Activated CD4-positive, alpha-beta T cell treated with anti-CD3 and anti-CD28 coated beads, Interleukin-2, amount 50 U/mL, for 4 hours (primary cell): ENCODE measurements around the gene ARHGAP25.
"Not testable (repeated sequence)": the region's sequence is repeated elsewhere in the genome, so short reads cannot be mapped to it uniquely, and the experiment has no call there.

ENCODE experiments used
- DNase-seq, 2 experiments: peaks; one replicate each; pipeline ENCODE4 v3.0.0-alpha.2; 2020

The ARHGAP25 gene

DNA sequence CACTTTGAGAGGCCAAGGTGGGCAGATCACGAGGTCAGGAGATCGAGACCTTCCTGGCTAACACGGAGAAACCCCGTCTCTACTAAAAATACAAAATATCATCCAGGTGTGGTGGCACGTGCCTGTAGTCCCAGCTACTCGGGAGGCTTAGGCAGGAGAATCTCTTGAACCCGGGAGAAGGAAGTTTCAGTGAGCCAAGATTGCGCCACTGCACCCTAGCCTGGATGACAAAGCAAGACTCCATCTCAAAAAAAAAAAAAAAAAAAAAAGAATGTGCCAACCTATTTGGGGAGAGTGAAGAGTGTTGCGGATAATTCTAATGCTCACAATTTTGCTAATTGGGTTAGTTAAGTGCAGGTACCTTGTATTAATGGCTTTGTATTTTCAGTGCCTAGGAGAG lies 67.5 kb downstream of the ARHGAP25 start:
- not testable (repeated sequence) for DNase-seq

DNA sequence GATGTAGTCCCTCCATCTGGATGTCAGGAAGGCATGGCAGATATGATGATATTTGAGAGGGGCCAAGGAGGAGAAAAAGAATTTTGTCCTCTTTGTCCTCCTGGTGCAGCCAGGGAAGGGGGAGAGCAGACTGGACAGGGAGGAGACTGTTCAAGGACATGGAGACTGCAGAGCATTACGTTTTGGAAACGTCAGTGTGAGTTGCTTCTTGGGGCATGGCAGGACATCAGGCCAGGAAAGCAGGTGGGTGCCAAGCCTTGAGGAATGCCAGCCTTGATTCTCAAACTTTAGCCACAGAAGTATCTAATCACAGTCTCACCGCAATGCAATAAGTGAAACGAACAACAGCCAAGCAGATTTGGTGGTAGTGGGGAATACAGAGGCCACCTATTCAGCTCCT lies 70.4 kb downstream of the ARHGAP25 start:
- no peak for DNase-seq

GRCh38 chr2:68806511-68807109 lies 72.0 kb downstream of the ARHGAP25 start:
- no peak for DNase-seq

DNA sequence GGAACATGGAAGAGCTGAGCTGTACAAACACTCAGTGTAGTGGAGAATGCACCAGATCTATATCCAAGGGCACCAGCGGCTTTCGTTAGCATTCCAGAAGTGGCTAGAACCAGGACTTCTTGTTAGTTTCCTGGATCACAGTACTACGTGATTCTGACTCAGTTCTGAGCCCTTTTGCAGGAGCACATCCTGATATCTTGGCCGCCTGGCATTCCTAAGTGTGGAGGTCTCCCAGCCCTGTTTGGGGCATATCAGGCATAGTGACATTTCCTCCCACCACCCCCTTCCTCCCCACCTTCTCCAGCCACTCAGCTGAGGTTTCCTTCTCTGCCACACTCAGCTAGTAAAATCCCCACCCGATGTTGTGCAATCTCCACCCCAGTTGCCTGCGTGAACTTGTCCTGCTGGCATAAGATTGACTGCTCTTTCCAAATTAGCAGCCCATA lies 73.2 kb downstream of the ARHGAP25 start:
- no peak for DNase-seq

DNA sequence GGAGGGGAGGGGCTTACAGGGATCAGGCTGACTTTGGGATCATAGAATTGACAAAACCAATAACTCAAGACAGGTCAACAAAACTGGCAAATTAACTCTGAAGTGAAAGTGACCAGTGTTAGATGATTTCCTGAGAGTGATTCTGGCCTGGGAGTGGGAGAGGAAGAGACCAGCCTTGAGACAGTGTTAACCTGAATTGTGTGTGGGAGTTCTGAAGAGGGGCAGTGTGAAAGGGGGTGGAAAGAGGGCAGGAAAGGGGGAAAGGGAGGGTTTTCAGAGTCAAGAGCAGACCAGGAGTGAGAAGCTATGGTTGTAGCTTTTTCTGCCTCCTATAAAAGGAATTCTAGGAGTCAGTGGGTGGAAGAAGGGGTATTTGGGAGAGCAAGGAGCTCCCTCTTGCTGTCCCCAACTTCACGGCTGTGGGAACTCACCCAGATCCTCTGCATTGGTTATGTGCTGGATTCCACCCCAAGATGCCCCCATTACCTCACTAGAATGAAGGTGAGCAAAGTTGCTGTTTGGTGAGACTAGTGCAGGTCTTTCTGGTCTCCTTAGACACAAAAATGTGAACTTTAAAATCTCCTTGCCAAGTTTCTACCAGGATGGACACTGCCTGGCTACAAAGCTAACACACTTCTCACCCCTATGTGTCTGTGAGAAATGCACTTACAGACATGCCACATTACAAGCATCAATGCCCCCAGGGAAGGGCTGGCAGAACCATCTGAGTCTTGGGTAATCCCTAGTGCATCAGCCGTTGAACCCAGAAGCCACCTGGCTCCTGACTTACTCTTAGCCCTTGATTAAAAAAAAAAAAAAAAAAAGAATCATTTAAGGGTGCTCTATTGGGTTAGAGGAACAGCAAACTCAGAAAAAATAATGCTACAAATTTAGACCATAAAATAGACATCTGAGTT lies 75.0 kb downstream of the ARHGAP25 start:
- DNase-seq: no peak

DNA sequence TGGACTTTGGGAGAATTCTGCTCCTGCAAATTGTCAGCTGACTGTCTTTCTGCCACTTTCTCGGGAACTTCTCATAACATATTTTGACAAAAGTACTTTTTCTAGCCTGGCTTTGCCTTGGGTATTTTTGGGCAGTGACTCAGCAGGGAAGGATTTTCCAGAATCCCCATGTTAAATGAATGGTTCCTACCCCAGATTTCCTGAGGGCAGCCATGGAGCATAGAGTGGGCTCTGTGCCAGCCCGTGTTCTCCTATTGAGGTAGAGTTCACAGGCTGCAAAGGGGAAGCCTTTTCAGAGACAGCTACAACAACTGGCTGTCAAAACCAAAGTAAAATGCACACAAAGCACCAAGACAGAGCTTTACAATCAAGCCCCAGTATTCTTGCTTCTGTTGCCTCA lies 76.8 kb downstream of the ARHGAP25 start:
- DNase-seq: no peak

DNA sequence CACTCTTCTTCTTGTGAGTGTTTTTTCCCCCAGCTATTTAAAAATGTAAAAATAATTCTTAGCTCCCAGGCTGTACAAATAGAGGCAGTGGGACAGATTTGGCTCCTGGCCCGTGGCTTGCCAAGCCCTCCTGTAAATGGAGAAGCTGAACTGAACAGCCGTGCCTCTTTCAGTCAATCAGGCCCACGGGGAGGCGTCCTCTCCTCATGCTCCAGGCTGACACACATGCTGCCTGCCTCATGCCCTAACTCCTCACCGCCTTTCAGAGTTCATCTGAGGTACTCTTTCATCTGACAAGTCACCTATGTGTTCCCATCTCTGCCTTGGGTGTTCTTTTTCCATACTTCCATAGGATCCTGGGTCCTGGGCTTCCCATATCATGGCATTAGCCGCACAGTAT lies 77.6 kb downstream of the ARHGAP25 start:
- DNase-seq: no peak

DNA sequence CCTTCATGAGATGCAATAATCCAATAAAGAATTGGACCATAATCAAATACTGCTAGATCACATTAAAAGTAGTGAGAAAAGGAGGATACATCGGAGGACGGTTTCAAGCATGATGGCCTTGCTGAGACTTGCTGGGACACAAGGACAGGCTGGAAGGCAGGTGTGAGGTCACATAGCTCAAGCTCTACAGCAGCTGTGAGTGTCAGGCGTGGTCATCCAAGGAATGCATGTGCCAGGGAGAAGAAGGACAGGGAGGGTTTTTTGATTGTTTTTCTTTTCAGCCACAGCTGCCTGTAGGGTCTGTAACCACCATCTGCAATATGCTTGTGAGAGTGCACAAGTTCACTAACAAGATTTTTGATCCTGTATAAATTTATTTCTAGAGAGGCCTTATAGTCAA lies 79.0 kb downstream of the ARHGAP25 start:
- DNase-seq: no peak

DNA sequence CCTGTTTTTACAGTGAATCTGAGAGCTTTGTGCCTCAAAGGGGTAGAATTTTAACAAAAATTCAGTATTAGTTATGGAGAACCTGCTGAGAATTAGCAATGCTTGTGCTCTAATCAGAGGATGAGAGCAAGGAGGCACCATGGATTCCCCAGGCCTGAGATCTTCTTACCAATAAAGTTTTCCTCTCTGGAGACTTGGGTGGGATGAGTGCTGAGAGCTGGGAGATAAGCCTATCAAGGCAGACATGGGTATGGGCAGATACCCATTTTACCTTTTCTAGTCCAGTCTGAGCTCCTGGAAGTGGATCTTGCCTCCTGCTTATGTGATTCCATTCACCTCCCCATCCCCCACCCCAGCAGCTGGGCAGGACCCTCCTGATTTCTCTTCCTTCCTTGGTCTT lies 82.7 kb downstream of the ARHGAP25 start:
- DNase-seq: no peak

DNA sequence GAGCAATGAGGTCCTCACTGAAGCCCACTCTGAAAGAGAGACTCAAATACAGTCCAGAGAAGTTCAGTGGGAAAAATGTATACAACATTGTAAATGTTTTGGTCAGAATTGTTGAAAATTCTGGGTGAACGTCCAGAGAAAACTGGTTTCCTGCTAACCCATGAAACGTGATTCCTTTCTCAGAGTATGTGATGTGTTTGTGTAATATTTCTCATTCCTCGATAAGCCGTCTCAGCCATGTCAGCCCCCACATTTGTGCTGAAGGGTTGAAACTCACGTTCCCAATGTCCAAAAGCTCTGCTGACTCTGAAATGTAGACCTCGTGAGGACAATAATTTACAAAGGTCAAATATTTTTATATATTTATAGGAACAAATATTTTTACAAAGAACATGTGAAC lies 84.9 kb downstream of the ARHGAP25 start:
- DNase-seq: no peak

- no peak for DNase-seq
These were observed 87.7 kb downstream of the ARHGAP25 start for GRCh38 chr2:68822207-68822872.

GRCh38 chr2:68824831-68825230 lies 90.2 kb downstream of the ARHGAP25 start:
- no peak for DNase-seq

GRCh38 chr2:68825866-68826265 lies 91.3 kb downstream of the ARHGAP25 start:
- DNase-seq: no peak

- DNase-seq: no peak
These were observed 93.1 kb downstream of the ARHGAP25 start for GRCh38 chr2:68827666-68828065.

DNA sequence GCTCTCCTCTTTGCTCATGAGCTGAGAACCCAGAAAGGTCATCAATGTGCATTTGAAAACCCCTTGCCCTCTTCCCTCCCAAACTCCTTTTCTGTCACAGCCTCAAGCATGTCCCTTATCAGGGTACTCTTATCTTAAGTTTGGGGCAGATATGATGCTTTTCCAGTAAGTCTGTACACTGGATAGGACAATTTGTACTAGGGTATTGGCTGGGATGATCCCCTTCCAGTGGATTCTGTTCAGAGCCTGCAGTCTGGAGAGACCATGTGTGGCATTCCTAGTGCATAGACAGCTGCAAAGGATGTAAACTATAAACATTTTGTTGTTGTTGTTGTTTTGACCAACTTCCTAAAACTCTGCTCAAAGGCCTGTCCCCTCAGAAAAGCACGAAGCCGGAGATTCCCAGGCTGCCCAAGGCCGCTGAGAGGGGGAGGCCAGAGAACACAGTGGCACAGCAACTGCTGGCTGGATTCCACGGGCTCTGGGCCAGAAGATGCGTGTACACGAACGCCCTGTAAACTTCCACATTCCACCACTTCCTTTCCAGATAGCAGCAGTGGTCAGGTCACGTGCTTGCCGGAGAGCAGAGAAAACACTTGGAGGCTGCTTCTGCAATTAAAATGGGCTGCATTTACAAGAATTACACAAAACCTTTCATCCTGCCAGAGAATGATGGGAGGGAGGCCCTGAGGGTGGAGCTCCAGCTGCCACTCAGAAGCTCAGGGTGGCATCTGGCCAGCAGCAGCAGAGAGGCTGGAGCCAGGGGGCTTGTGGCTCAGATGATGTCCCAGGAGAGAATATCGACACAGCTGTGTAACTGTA lies 94.5 kb downstream of the ARHGAP25 start:
- DNase-seq: peak; percentile 35 to 44

GRCh38 chr2:68829749-68830148 lies 95.1 kb downstream of the ARHGAP25 start:
- no peak for DNase-seq

GRCh38 chr2:68831686-68832232 lies 97.1 kb downstream of the ARHGAP25 start:
- DNase-seq: no peak

DNA sequence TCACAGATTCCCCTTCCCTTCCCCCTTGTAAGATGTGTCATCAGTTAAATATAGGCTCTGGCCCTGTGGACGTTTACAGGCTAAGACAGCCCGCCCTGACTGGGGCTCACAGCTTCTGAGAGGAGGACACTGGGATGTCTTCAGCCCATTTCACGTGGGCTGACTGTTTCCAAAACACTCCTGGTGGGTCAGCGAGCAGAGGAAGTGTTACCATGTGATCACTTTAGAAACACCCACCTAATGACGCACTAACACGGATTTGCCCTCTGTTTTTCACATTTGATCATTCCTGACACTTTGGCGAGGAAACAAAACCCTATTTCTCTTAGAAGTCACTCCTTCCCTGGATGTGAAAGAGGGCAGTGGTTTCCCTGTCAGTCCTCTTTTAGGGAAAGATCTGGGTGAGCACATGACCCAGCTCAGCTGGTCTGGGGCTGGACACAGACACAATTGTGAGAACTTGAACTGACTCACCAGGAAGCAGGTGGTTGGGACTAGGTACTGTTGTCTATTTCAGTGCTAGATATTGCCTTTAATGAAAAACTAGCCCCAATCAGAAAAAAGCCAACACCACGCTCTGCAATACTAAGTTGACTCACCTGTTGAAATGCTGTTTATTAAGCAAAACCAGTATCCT lies 97.7 kb downstream of the ARHGAP25 start:
- peak; percentile 32 to 48 for DNase-seq

GRCh38 chr2:68833162-68833561 lies 98.6 kb downstream of the ARHGAP25 start:
- DNase-seq: no peak

GRCh38 chr2:68834737-68835376 lies 100.2 kb downstream of the ARHGAP25 start:
- DNase-seq: no peak

DNA sequence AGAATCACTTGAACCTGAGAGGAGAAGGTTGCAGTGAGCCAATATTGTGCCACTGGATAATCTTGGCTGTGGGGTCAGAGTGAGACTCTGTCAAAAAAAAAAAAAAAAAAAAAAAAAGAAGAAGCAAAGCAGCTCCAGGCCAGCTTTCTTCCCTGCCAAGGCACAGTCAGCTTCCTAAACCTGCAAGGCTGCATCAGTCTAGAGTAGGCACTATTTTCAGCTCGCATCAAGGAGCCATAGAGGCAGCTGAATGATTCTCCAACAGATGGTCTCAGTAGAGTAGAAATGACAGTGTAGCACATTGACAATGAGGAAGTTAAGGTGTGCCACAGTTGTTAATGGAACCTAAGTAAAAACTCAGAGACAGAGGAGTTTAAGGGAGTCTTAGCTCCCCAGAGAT lies 101.0 kb downstream of the ARHGAP25 start:
- DNase-seq: no peak
